HepG2 (cell line): ENCODE data around the gene ARVCF. TPM values are rescaled to one million over a fixed set of nuclear protein-coding genes. Genes with fewer than 3 reads are reported as not detected.

Source experiments
- ATAC-seq: fragments of 200-7000 bp; cut with Tn5 transposase; 3 replicates; pipeline ENCODE4 v1.9.1; 2020; ENCODE audit warnings: mild to moderate bottlenecking, moderate library complexity
- BruUV-seq: library from RNA; stranded (reverse); fragments of 400-500 nt; replicated peaks from 2 replicates; lab custom pipeline; 2021; lab: Mats Ljungman, UMichigan
- CTCF ChIA-PET: fragments of 300-600 bp; formaldehyde crosslinking; extraction: SDS; loops from one replicate; lab custom pipeline; 2021; ENCODE audit warnings: low total read pairs, inconsistent platforms, low intra/inter-chr PET ratio; lab: Yijun Ruan, JAX
- POLR2A ChIA-PET: fragments of 350-600 bp; sonication (Branson Sonifier 250); formaldehyde crosslinking; loops from one replicate; lab custom pipeline; 2020; ENCODE audit warnings: antibody characterized with exemption, inconsistent platforms; lab: Yijun Ruan, JAX
- DNase-seq: peaks from one replicate; pipeline ENCODE4 v3.0.0-alpha.2; 2015; ENCODE audit warnings: low spot score
- FAIRE-seq: peaks from 3 replicates; lab custom pipeline; 2011; peaks lifted over from hg19 to GRCh38; lab: Jason Lieb, UNC
- H2AFZ ChIP-seq: one replicate; pipeline ENCODE4 v1.6.1; 2011; ENCODE audit warnings: low read length, inconsistent platforms
- H3K27ac ChIP-seq: fragments of 300-600 bp; 3 replicates; pipeline ENCODE4 v1.8.0; 2011; ENCODE audit warnings: mixed run types, mild to moderate bottlenecking, mixed read lengths, low read length, inconsistent platforms; ENCODE audit not compliant: insufficient read depth; ENCODE audit errors: extremely low read length
- H3K27me3 ChIP-seq, 2 experiments: fragments of 200-600 bp in 1 of 2; 2 replicates in 1 of 2; 3 replicates in 1 of 2; pipeline versions ENCODE4 v1.6.0 to v1.8.0; 2011; ENCODE audit warnings: low read length in 2 of 2, mild to moderate bottlenecking in 2 of 2, moderate library complexity in 2 of 2, inconsistent platforms in 1 of 2; ENCODE audit not compliant: insufficient read depth in 2 of 2, control insufficient read depth in 1 of 2
- H3K36me3 ChIP-seq, 2 experiments: fragments of 200-600 bp in 1 of 2; replicated peaks in 1 of 2; 2 replicates in 1 of 2; 3 replicates in 1 of 2; pipeline versions ENCODE4 v1.5.1 to v1.8.0; 2011; ENCODE audit warnings: low read length in 2 of 2, inconsistent platforms in 1 of 2; ENCODE audit not compliant: insufficient read depth in 2 of 2, control insufficient read depth in 1 of 2
- H3K4me1 ChIP-seq: 2 replicates; pipeline ENCODE4 v1.5.1; 2012; ENCODE audit warnings: low read length, inconsistent platforms; ENCODE audit not compliant: insufficient read depth
- H3K4me2 ChIP-seq: 2 replicates; pipeline ENCODE4 v1.6.0; 2011; ENCODE audit warnings: low read depth, low read length, inconsistent platforms
- H3K4me3 ChIP-seq, 3 experiments: fragments of 200-600 bp in 1 of 3; sonication (generic), shearing (Covaris generic) in 1 of 3; replicated peaks in 1 of 3; 2 replicates each; pipeline ENCODE4 v1.5.1; 2011 to 2016; ENCODE audit warnings: low read length in 3 of 3, inconsistent platforms in 2 of 3, low read depth in 2 of 3, mild to moderate bottlenecking in 2 of 3, control low read depth in 1 of 3, mixed read lengths in 1 of 3; ENCODE audit not compliant: insufficient read depth in 1 of 3
- H3K79me2 ChIP-seq: one replicate; pipeline ENCODE4 v1.6.1; 2011; ENCODE audit warnings: low read length, inconsistent platforms; ENCODE audit not compliant: insufficient read depth
- H3K9ac ChIP-seq: 2 replicates; pipeline ENCODE4 v1.6.0; 2011; ENCODE audit warnings: mild to moderate bottlenecking, low read depth, low read length, inconsistent platforms; ENCODE audit not compliant: insufficient read depth
- H3K9me3 ChIP-seq: 2 replicates; pipeline ENCODE4 v1.5.1; 2012; ENCODE audit warnings: mild to moderate bottlenecking, low read length
- H4K20me1 ChIP-seq: 2 replicates; pipeline ENCODE4 v1.6.0; 2011; ENCODE audit warnings: inconsistent platforms, mild to moderate bottlenecking, low read length, moderate library complexity; ENCODE audit not compliant: insufficient read depth
- BRCA1 ChIP-seq: sonication (generic); formaldehyde crosslinking; IDR thresholded peaks from 2 replicates; pipeline ENCODE4 v1.4.0; 2020; ENCODE audit warnings: missing genetic modification reagents
- KDM5A ChIP-seq: fragments of 200-600 bp; sonication (generic); IDR thresholded peaks from 2 replicates; pipeline ENCODE4 v1.7.0; 2018; ENCODE audit warnings: antibody characterized with exemption, mild to moderate bottlenecking, low read length, borderline replicate concordance
- PHF20 ChIP-seq: sonication (generic); formaldehyde crosslinking; IDR thresholded peaks from 2 replicates; pipeline ENCODE4 v1.5.0; 2020; ENCODE audit warnings: mild to moderate bottlenecking, missing genetic modification reagents
- SIX4 ChIP-seq: sonication (generic); formaldehyde crosslinking; IDR thresholded peaks from 2 replicates; pipeline ENCODE4 v1.4.0; 2020; ENCODE audit warnings: missing genetic modification reagents
- ZFX ChIP-seq: sonication (generic); formaldehyde crosslinking; IDR thresholded peaks from 2 replicates; pipeline ENCODE4 v1.4.0; 2020; ENCODE audit warnings: mild to moderate bottlenecking, low read depth, missing genetic modification reagents, moderate library complexity
- ZNF256 ChIP-seq: sonication (generic); formaldehyde crosslinking; conservative IDR thresholded peaks from 2 replicates; pipeline ENCODE4 v1.4.0; 2020; ENCODE audit warnings: missing genetic modification reagents
- ZNF460 ChIP-seq: sonication (generic); formaldehyde crosslinking; IDR thresholded peaks from 2 replicates; pipeline ENCODE4 v1.5.1; 2020; ENCODE audit warnings: missing genetic modification reagents, mild to moderate bottlenecking, borderline replicate concordance
- ZNF616 ChIP-seq: sonication (generic); formaldehyde crosslinking; IDR thresholded peaks from 2 replicates; pipeline ENCODE4 v1.5.0; 2020; ENCODE audit warnings: low read depth, mild to moderate bottlenecking, missing genetic modification reagents
- WGBS: methylation state at CpG from one replicate; pipeline ENCODE4 v1.1.6; 2017; ENCODE audit warnings: low lambda C conversion rate; 5-methylcytosine and 5-hydroxymethylcytosine counted together
- in situ Hi-C: cut with HindIII; loops from 2 replicates; pipeline ENCODE4 v1.10.0; 2017; ENCODE audit warnings: low pct_unique_long_range_greater_than_20kb; ENCODE audit not compliant: extremely low pct_ligation_motif_present
- intact Hi-C: fragments of 100-400 bp; cut with micrococcal nuclease; formaldehyde crosslinking; loops from one replicate; pipeline ENCODE4 v1.10.0; 2022; ENCODE audit not compliant: unreplicated experiment
- polyA plus RNA-seq, 8 experiments: library from polyadenylated mRNA; depleted of rRNA in 3 of 8; stranded (reverse) in 7 of 8; unstranded in 1 of 8; fragments of >200 nt; fragmentation: Illumina TruSeq in 4 of 8; extraction: Trizol in 4 of 8; gene quantifications; 2 replicates each; pipeline versions ENCODE4 v1.2.1 to v1.2.3, GENCODE V29; 2011 to 2016; ENCODE audit warnings: low read depth in 4 of 8, missing spikeins in 1 of 8, mixed read lengths in 1 of 8; ENCODE audit not compliant: insufficient read depth in 1 of 8
- total RNA-seq, 5 experiments: library from RNA; depleted of rRNA; stranded (reverse); fragments of >200 nt; fragmentation: Illumina TruSeq; extraction: Trizol; gene quantifications; 2 replicates each; pipeline ENCODE4 v1.2.3, GENCODE V29; 2016; ENCODE audit warnings: low read depth in 1 of 5
- TF ChIP-seq, protein P1 (sequence below): sonication (generic); formaldehyde crosslinking; conservative IDR thresholded peaks from 2 replicates; pipeline ENCODE4 v1.4.0; 2020; ENCODE audit warnings: missing genetic modification reagents
- TF ChIP-seq, protein P2 (sequence below): sonication (generic); formaldehyde crosslinking; IDR thresholded peaks from 2 replicates; pipeline ENCODE4 v1.5.0; 2020; ENCODE audit warnings: mild to moderate bottlenecking, missing genetic modification reagents, borderline replicate concordance

The ARVCF gene
- total and polyA plus RNA-seq, 2 of the 13 experiments (the other 11 are each of a cell fraction or from before 2014, with no cell fraction given), result 16.4 to 17.7 TPM

DNA sequence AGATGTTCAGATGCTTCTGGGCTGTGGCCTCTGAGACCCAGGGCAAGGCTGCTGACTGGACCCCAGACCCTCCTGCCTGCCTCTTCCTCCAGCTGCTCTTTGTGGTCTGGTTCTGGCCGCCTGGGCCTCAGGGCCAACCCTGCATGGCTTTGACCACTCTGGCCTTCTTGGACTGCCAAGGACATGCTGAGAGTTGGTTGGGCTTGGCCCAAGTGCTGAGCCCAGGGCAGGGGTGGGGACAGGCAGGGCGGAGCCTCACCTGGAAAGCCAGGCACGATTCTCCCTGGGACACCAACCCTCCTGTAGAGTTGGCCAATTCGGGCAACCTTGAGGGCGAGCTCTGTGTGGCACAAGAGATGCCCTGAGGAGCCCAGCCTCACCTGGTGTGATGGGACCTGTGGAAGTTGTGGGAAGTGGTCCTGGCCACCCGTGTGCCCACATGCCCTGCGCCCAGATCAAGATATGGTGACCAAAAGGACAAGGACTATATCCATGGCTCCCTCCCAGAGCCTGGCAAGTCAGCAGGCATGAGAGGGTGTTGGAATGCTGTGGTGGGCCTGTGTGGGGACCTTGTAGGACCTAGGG is 15.9 kb upstream of the ARVCF start:
- in situ Hi-C loops, result no loop called here
- H3K4me2 ChIP-seq, result no peak overlapping the region
- ATAC-seq (no peak), FAIRE-seq (no peak), DNase-seq (no peak)
- H3K9me3 ChIP-seq, result no peaks in the 10 kb centered on the region
- H3K36me3 ChIP-seq, result peaks cover 2 to 7% of the 10 kb centered on the region in 2 experiments; a peak in 2 of 5 replicates
- no peaks in the 10 kb centered on the region for H3K27me3 ChIP-seq
- H2AFZ ChIP-seq, result no peak overlapping the region
- no peak overlapping the region for H3K4me3 ChIP-seq
- no TSS peak for BruUV-seq
- ChIA-PET POLR2A (no interaction called here), CTCF (no interaction called here)
- no peaks in the 10 kb centered on the region for H3K79me2 ChIP-seq
- no peaks in the 10 kb centered on the region for H4K20me1 ChIP-seq
- H3K4me1 ChIP-seq, result no peaks in the 10 kb centered on the region
- 86% methylated on average over 4 of the region's 7 CpGs for WGBS
- H3K27ac ChIP-seq, result no peak overlapping the region
- no peak overlapping the region for H3K9ac ChIP-seq
- no peak for TF ChIP-seq ZNF256 (CRISPR knock-in tag)
- no peak for TF ChIP-seq ZFX
- TF ChIP-seq, protein P1, sequence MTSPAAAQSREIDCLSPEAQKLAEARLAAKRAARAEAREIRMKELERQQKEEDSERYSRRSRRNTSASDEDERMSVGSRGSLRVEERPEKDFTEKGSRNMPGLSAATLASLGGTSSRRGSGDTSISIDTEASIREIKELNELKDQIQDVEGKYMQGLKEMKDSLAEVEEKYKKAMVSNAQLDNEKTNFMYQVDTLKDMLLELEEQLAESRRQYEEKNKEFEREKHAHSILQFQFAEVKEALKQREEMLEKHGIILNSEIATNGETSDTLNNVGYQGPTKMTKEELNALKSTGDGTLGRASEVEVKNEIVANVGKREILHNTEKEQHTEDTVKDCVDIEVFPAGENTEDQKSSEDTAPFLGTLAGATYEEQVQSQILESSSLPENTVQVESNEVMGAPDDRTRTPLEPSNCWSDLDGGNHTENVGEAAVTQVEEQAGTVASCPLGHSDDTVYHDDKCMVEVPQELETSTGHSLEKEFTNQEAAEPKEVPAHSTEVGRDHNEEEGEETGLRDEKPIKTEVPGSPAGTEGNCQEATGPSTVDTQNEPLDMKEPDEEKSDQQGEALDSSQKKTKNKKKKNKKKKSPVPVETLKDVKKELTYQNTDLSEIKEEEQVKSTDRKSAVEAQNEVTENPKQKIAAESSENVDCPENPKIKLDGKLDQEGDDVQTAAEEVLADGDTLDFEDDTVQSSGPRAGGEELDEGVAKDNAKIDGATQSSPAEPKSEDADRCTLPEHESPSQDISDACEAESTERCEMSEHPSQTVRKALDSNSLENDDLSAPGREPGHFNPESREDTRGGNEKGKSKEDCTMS (CRISPR knock-in tag), result no peak
- no peak for TF ChIP-seq BRCA1 (CRISPR knock-in tag)
- no peak for TF ChIP-seq PHF20
- TF ChIP-seq KDM5A, result no peak
- TF ChIP-seq, protein P2, sequence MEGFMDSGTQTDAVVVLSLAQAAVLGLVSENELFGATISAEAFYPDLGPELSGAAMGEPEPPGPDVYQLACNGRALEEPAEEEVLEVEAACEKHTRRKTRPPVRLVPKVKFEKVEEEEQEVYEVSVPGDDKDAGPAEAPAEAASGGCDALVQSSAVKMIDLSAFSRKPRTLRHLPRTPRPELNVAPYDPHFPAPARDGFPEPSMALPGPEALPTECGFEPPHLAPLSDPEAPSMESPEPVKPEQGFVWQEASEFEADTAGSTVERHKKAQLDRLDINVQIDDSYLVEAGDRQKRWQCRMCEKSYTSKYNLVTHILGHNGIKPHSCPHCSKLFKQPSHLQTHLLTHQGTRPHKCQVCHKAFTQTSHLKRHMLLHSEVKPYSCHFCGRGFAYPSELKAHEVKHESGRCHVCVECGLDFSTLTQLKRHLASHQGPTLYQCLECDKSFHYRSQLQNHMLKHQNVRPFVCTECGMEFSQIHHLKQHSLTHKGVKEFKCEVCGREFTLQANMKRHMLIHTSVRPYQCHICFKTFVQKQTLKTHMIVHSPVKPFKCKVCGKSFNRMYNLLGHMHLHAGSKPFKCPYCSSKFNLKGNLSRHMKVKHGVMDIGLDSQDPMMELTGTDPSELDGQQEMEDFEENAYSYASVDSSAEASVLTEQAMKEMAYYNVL, result no peak
- no peak for TF ChIP-seq ZNF616 (CRISPR knock-in tag)
- TF ChIP-seq SIX4 (CRISPR knock-in tag), result no peak
- TF ChIP-seq ZNF460 (CRISPR knock-in tag), result no peak
- intact Hi-C loops, result no loop called here
